HTERT RPE-1 (cell line): Measurements from ENCODE around the gene HTT.

Experiments
- in situ Hi-C: fragments of 300-500 bp; cut with MboI; formaldehyde crosslinking; loops from 4 replicates; pipeline ENCODE4 v1.14.3; 2020; ENCODE audit warnings: low sequenced_read_pairs

Gene HTT

DNA sequence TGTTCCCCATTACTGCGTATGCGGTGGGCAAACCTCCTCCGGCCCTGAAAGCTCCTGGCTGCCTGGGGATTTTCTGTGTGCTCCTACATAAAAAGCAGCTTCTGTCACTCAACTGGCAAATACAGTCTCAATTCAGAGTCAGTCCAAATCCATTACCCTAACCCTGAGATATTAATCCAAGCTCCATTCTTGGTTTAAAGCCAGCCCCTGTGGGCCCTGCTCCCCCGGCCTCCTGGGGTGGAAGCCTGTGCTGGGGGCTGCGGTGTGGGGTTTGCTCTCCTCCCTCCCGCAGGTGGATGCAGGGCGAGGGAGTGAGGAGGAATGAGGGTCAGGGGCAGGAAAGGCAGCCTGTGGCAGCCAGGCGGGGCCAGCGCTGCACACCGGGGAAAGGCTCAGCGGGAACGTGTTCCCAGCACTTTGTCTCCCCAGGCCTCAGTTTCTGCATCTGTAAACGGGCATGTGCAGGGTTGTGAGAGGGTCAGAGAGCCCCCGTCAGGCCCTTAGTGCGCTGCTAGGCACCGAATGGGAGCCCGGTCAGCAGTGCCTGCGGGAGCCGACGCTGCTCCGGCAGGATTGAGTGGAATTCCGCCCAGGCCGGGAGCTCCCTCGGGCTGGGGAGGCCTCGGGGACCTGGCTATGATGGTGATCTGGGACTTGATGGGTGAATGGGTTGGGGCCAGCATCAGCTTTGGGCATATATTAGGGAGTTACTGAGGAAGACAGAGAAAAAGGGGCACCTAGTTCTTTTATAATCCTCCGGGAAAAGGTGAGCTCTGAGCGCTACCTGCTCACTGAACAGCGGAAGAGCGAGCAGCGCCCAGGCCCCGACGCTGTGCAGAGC, 212.1 kb downstream of the HTT start:
- in situ Hi-C loops, result no loop called here

DNA sequence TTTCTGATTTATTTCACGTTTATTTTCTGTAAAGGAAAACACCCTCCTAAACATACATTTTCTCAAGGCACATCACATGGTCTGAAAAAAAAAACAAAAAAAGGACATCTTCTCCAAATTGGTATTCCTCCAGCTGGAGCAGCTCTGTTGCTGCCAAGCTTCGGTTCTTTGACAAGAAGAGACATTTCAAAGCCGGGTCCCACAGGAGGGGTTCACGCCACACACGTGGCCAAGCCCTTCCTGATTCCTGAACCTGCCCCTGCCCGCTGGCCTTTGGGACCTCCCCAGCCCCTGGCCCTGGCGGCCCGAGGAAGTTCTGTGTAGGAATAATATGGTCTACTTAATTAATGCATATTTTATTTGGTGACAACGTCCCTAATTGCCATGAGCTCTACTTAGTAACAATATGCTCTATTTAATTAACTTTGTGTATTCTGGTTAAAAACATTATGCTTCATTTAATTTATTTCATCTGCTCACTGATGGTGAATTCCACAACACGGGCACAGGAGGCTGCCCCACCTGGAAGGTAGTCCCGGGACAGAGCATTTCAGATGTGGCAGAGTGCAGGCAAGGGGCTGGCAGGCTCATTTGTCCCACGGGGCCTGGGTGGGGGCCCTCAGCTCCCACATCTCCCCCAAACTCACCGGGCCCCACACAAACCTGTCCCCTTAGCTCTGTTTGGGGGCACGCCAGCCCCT, 212.9 kb downstream of the HTT start:
- in situ Hi-C loops, result no loop called here

- in situ Hi-C loops, result no loop called here
These were observed 213.6 kb downstream of the HTT start for GRCh38 chr4:3287972-3288570.

DNA sequence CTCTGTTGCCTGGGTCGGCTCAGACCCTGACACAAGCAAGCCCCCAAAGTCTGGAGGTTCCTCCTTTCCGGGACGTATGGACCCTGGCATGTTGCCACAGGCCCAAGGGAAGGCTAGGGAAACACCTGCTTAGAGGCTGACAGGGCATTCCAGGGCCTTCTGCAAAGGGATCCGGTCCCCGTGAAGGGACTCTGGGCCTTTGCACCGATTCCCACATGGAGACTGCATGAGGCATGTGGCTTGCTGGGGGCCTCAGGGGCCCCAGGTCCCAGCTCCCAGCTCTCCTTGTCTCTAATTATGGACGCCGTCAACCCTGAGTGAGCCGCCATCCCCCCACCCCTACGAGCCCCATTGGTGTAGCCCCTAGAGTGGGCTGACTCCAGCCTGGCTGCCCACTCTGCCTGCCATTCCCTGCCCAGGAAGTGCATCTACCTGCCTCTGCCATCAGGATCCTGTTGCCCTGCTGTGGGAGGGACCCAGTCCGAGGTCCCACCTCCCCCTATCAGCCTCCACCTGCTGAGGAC, 214.2 kb downstream of the HTT start:
- in situ Hi-C loops, result no loop called here

DNA sequence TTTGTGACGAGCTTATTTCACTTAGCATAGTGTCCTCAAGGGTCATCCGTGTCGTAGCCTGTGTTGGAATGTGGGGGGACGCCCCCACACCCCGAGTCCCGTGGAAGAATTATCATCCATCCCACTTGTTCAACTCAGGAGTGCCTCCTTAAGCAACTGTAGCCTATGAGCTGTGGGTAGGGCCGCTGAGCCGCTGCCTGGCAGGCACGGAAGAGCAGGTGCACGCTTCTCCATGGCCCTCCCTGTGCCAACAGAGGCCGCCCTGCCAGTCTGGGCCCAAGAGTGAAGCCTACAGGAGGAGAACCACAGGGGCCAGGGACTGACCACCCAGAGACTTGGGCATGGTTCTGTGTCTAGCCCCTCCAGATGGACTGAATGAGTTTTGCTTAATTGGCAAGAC, 216.0 kb downstream of the HTT start:
- in situ Hi-C loops, result no loop called here

GRCh38 chr4:3290889-3291321, 216.4 kb downstream of the HTT start:
- in situ Hi-C loops, result no loop called here

GRCh38 chr4:3291411-3291968, 217.0 kb downstream of the HTT start:
- in situ Hi-C loops, result no loop called here

- in situ Hi-C loops, result no loop called here
These were observed 217.6 kb downstream of the HTT start for GRCh38 chr4:3291969-3292570.

GRCh38 chr4:3292571-3293400, 218.3 kb downstream of the HTT start, which contains the start of gene RGS12:
Gene RGS12 (plus strand): TSS chr4:3293021. CDS start chr4:3316171, 23,150 bp downstream.
- in situ Hi-C loops, result no loop called here
